ENCODE measurements around the gene NCOA3.

Gene NCOA3

GRCh38 chr20:47545499-47545898, 43.8 kb downstream of the NCOA3 start:
- H3K23ac ChIP-seq (ENCODE audit: low read length) = no peak overlapping the region
- H2BK5ac ChIP-seq (ENCODE audit: low read length) = no peak overlapping the region
- no peak overlapping the region for H3K4ac ChIP-seq (ENCODE audit: low read depth, low read length)
- no peak overlapping the region for H2AK5ac ChIP-seq (ENCODE audit: low read length)
- no peak overlapping the region for H3K9ac ChIP-seq (ENCODE audit: low read length)
- no peak overlapping the region for H2BK120ac ChIP-seq (ENCODE audit: low read depth, low read length)
- H3K36me3 ChIP-seq (ENCODE audit: control insufficient read depth, insufficient read depth, low read length) = no peaks in the 10 kb centered on the region
- no peak overlapping the region for H4K8ac ChIP-seq (ENCODE audit: low read depth, low read length)
- no peaks in the 10 kb centered on the region for H3K27me3 ChIP-seq (ENCODE audit: insufficient read depth, low read length, poor library complexity)
- H3K4me3 ChIP-seq (ENCODE audit: low read length) = no peak overlapping the region
- no peak overlapping the region for H3K4me2 ChIP-seq (ENCODE audit: low read length)
- H3K4me1 ChIP-seq (ENCODE audit: control insufficient read depth, low read depth, low read length) = no peaks in the 10 kb centered on the region
- DNase-seq = no peak
- WGBS (ENCODE audit: extremely low coverage, insufficient coverage, low lambda C conversion rate) = no CpG with 5 or more reads among the region's 4 CpGs
- H3K79me1 ChIP-seq (ENCODE audit: low read length) = peaks cover 4% of the 10 kb centered on the region
- no peak overlapping the region for H3K18ac ChIP-seq (ENCODE audit: low read length)
- H4K5ac ChIP-seq (ENCODE audit: low read length) = no peak overlapping the region
- H3K27ac ChIP-seq (ENCODE audit: low read depth, low read length) = no peak overlapping the region
- no peak overlapping the region for H2BK15ac ChIP-seq (replicated peaks; ENCODE audit: low read depth)
- H3K56ac ChIP-seq (ENCODE audit: low read length) = no peak overlapping the region
- peaks cover 5% of the 10 kb centered on the region for H3K79me2 ChIP-seq (ENCODE audit: control insufficient read depth, insufficient read depth, low read length)

GRCh38 chr20:47546184-47547033, 44.7 kb downstream of the NCOA3 start:
- H3K4me1 ChIP-seq (ENCODE audit: control insufficient read depth, low read depth, low read length) = no peaks in the 10 kb centered on the region
- DNase-seq = no peak
- no peak overlapping the region for H3K18ac ChIP-seq (ENCODE audit: low read length)
- no CpG with 5 or more reads among the region's 13 CpGs for WGBS (ENCODE audit: extremely low coverage, insufficient coverage, low lambda C conversion rate)
- no peak overlapping the region for H2BK120ac ChIP-seq (ENCODE audit: low read depth, low read length)
- H4K5ac ChIP-seq (ENCODE audit: low read length) = no peak overlapping the region
- H3K4me3 ChIP-seq (ENCODE audit: low read length) = no peak overlapping the region
- H2BK15ac ChIP-seq (replicated peaks; ENCODE audit: low read depth) = no peak overlapping the region
- no peaks in the 10 kb centered on the region for H3K36me3 ChIP-seq (ENCODE audit: control insufficient read depth, insufficient read depth, low read length)
- H3K4ac ChIP-seq (ENCODE audit: low read depth, low read length) = no peak overlapping the region
- no peak overlapping the region for H3K9ac ChIP-seq (ENCODE audit: low read length)
- peaks cover 5% of the 10 kb centered on the region for H3K79me2 ChIP-seq (ENCODE audit: control insufficient read depth, insufficient read depth, low read length)
- H2AK5ac ChIP-seq (ENCODE audit: low read length) = no peak overlapping the region
- no peak overlapping the region for H4K8ac ChIP-seq (ENCODE audit: low read depth, low read length)
- H3K4me2 ChIP-seq (ENCODE audit: low read length) = no peak overlapping the region
- H3K56ac ChIP-seq (ENCODE audit: low read length) = no peak overlapping the region
- no peak overlapping the region for H3K23ac ChIP-seq (ENCODE audit: low read length)
- H3K27me3 ChIP-seq (ENCODE audit: insufficient read depth, low read length, poor library complexity) = no peaks in the 10 kb centered on the region
- H3K79me1 ChIP-seq (ENCODE audit: low read length) = peaks cover 4% of the 10 kb centered on the region
- H2BK5ac ChIP-seq (ENCODE audit: low read length) = no peak overlapping the region
- H3K27ac ChIP-seq (ENCODE audit: low read depth, low read length) = no peak overlapping the region

GRCh38 chr20:47547034-47547387, 45.3 kb downstream of the NCOA3 start:
- Histone ChIP-seq H2BK15ac (replicated peaks; ENCODE audit: low read depth) (no peak overlapping the region), H2AK5ac (ENCODE audit: low read length) (no peak overlapping the region), H3K23ac (ENCODE audit: low read length) (no peak overlapping the region), H3K4me2 (ENCODE audit: low read length) (no peak overlapping the region), H3K56ac (ENCODE audit: low read length) (no peak overlapping the region), H3K9ac (ENCODE audit: low read length) (no peak overlapping the region), H3K4me1 (ENCODE audit: control insufficient read depth, low read depth, low read length) (no peaks in the 10 kb centered on the region), H3K79me2 (ENCODE audit: control insufficient read depth, insufficient read depth, low read length) (peaks cover 5% of the 10 kb centered on the region), H3K27me3 (ENCODE audit: insufficient read depth, low read length, poor library complexity) (no peaks in the 10 kb centered on the region), H3K4ac (ENCODE audit: low read depth, low read length) (no peak overlapping the region), H4K8ac (ENCODE audit: low read depth, low read length) (no peak overlapping the region), H3K18ac (ENCODE audit: low read length) (no peak overlapping the region), H2BK120ac (ENCODE audit: low read depth, low read length) (no peak overlapping the region), H4K5ac (ENCODE audit: low read length) (no peak overlapping the region), H3K79me1 (ENCODE audit: low read length) (peaks cover 4% of the 10 kb centered on the region), H3K36me3 (ENCODE audit: control insufficient read depth, insufficient read depth, low read length) (no peaks in the 10 kb centered on the region), H3K4me3 (ENCODE audit: low read length) (no peak overlapping the region), H2BK5ac (ENCODE audit: low read length) (no peak overlapping the region), H3K27ac (ENCODE audit: low read depth, low read length) (no peak overlapping the region)
- no peak for DNase-seq
- 100% methylated on average over 1 of the region's 5 CpGs for WGBS (ENCODE audit: extremely low coverage, insufficient coverage, low lambda C conversion rate)

- DNase-seq = no peak
- no peak overlapping the region for H4K8ac ChIP-seq (ENCODE audit: low read depth, low read length)
- no peak overlapping the region for H2BK120ac ChIP-seq (ENCODE audit: low read depth, low read length)
- no peak overlapping the region for H2AK5ac ChIP-seq (ENCODE audit: low read length)
- no peak overlapping the region for H3K4ac ChIP-seq (ENCODE audit: low read depth, low read length)
- H3K27me3 ChIP-seq (ENCODE audit: insufficient read depth, low read length, poor library complexity) = no peaks in the 10 kb centered on the region
- no peaks in the 10 kb centered on the region for H3K36me3 ChIP-seq (ENCODE audit: control insufficient read depth, insufficient read depth, low read length)
- H3K27ac ChIP-seq (ENCODE audit: low read depth, low read length) = no peak overlapping the region
- no peaks in the 10 kb centered on the region for H3K79me2 ChIP-seq (ENCODE audit: control insufficient read depth, insufficient read depth, low read length)
- no peaks in the 10 kb centered on the region for H3K4me1 ChIP-seq (ENCODE audit: control insufficient read depth, low read depth, low read length)
- H2BK5ac ChIP-seq (ENCODE audit: low read length) = no peak overlapping the region
- H3K9ac ChIP-seq (ENCODE audit: low read length) = no peak overlapping the region
- no peak overlapping the region for H3K18ac ChIP-seq (ENCODE audit: low read length)
- no peak overlapping the region for H4K5ac ChIP-seq (ENCODE audit: low read length)
- H3K4me2 ChIP-seq (ENCODE audit: low read length) = no peak overlapping the region
- H3K4me3 ChIP-seq (ENCODE audit: low read length) = no peak overlapping the region
- H2BK15ac ChIP-seq (replicated peaks; ENCODE audit: low read depth) = no peak overlapping the region
- no peaks in the 10 kb centered on the region for H3K79me1 ChIP-seq (ENCODE audit: low read length)
- H3K56ac ChIP-seq (ENCODE audit: low read length) = no peak overlapping the region
- H3K23ac ChIP-seq (ENCODE audit: low read length) = no peak overlapping the region
- WGBS (ENCODE audit: extremely low coverage, insufficient coverage, low lambda C conversion rate) = no CpG with 5 or more reads among the region's 3 CpGs
Measured at GRCh38 chr20:47549671-47550070, 48.0 kb downstream of the NCOA3 start.

GRCh38 chr20:47551222-47551621, 49.5 kb downstream of the NCOA3 start:
- no peak overlapping the region for H4K8ac ChIP-seq (ENCODE audit: low read depth, low read length)
- H2BK15ac ChIP-seq (replicated peaks; ENCODE audit: low read depth) = no peak overlapping the region
- no peak overlapping the region for H3K9ac ChIP-seq (ENCODE audit: low read length)
- H3K27ac ChIP-seq (ENCODE audit: low read depth, low read length) = no peak overlapping the region
- H3K18ac ChIP-seq (ENCODE audit: low read length) = no peak overlapping the region
- H2BK120ac ChIP-seq (ENCODE audit: low read depth, low read length) = no peak overlapping the region
- H3K79me2 ChIP-seq (ENCODE audit: control insufficient read depth, insufficient read depth, low read length) = no peaks in the 10 kb centered on the region
- H3K4me3 ChIP-seq (ENCODE audit: low read length) = no peak overlapping the region
- DNase-seq = no peak
- H3K27me3 ChIP-seq (ENCODE audit: insufficient read depth, low read length, poor library complexity) = no peaks in the 10 kb centered on the region
- no peaks in the 10 kb centered on the region for H3K36me3 ChIP-seq (ENCODE audit: control insufficient read depth, insufficient read depth, low read length)
- no peak overlapping the region for H3K56ac ChIP-seq (ENCODE audit: low read length)
- H3K4me2 ChIP-seq (ENCODE audit: low read length) = no peak overlapping the region
- H3K79me1 ChIP-seq (ENCODE audit: low read length) = no peaks in the 10 kb centered on the region
- no peak overlapping the region for H4K5ac ChIP-seq (ENCODE audit: low read length)
- H3K23ac ChIP-seq (ENCODE audit: low read length) = no peak overlapping the region
- no peaks in the 10 kb centered on the region for H3K4me1 ChIP-seq (ENCODE audit: control insufficient read depth, low read depth, low read length)
- no CpG with 5 or more reads among the region's 5 CpGs for WGBS (ENCODE audit: extremely low coverage, insufficient coverage, low lambda C conversion rate)
- no peak overlapping the region for H3K4ac ChIP-seq (ENCODE audit: low read depth, low read length)
- no peak overlapping the region for H2AK5ac ChIP-seq (ENCODE audit: low read length)
- H2BK5ac ChIP-seq (ENCODE audit: low read length) = no peak overlapping the region

DNA sequence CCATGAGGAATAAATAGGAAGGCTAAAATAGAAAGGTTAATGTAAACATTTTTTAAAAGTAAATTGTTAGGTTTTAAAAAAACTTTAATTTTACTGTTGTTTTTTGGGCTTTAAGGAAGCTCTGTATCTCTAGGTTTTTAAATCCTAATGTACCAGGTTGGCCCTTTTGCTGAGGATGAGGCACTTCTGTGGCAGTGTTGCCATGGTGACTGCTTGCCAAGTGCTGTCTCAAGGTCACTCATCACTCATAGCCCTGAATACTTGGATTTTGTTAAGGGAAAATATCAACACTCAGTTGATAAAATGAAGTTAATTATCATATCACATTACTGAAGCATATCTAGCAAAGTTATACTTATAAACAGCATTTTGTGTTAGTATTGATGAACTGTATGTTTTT, 50.2 kb downstream of the NCOA3 start:
- H3K4ac ChIP-seq (ENCODE audit: low read depth, low read length) = no peak overlapping the region
- H2BK15ac ChIP-seq (replicated peaks; ENCODE audit: low read depth) = no peak overlapping the region
- no peaks in the 10 kb centered on the region for H3K27me3 ChIP-seq (ENCODE audit: insufficient read depth, low read length, poor library complexity)
- no peak overlapping the region for H3K18ac ChIP-seq (ENCODE audit: low read length)
- no peaks in the 10 kb centered on the region for H3K79me2 ChIP-seq (ENCODE audit: control insufficient read depth, insufficient read depth, low read length)
- no peak overlapping the region for H3K9ac ChIP-seq (ENCODE audit: low read length)
- H4K5ac ChIP-seq (ENCODE audit: low read length) = no peak overlapping the region
- H3K23ac ChIP-seq (ENCODE audit: low read length) = no peak overlapping the region
- no peak overlapping the region for H3K4me2 ChIP-seq (ENCODE audit: low read length)
- H3K4me3 ChIP-seq (ENCODE audit: low read length) = no peak overlapping the region
- H2BK120ac ChIP-seq (ENCODE audit: low read depth, low read length) = no peak overlapping the region
- no peak overlapping the region for H3K56ac ChIP-seq (ENCODE audit: low read length)
- DNase-seq = peak; percentile 35
- no peak overlapping the region for H3K27ac ChIP-seq (ENCODE audit: low read depth, low read length)
- H4K8ac ChIP-seq (ENCODE audit: low read depth, low read length) = no peak overlapping the region
- no peaks in the 10 kb centered on the region for H3K36me3 ChIP-seq (ENCODE audit: control insufficient read depth, insufficient read depth, low read length)
- H3K79me1 ChIP-seq (ENCODE audit: low read length) = no peaks in the 10 kb centered on the region
- no peak overlapping the region for H2AK5ac ChIP-seq (ENCODE audit: low read length)
- no peak overlapping the region for H2BK5ac ChIP-seq (ENCODE audit: low read length)
- H3K4me1 ChIP-seq (ENCODE audit: control insufficient read depth, low read depth, low read length) = no peaks in the 10 kb centered on the region

Measured in mesendoderm (in vitro differentiated cells).